ENCODE data around the gene PAX3.

Gene PAX3

GRCh38 chr2:222318712-222319585 lies 20.2 kb upstream of the PAX3 start:
- peak; percentile 39 for TF ChIP-seq CTCF (IDR thresholded peaks at IDR 0.05; ENCODE audit: low read depth, low read length, missing control alignments)
- no peak for DNase-seq (ENCODE audit: low read depth)
- H3K4me3 ChIP-seq (ENCODE audit: low read depth, low read length) = peak overlapping the region; percentile 51
- in situ Hi-C loops (cut with HindIII; ENCODE audit: low sequenced_read_pairs) = loop anchor here (25.0 kb wide), 2 partner anchors 282 to 293 kb away; no protein-coding TSS in a partner anchor

- H3K4me3 ChIP-seq (ENCODE audit: low read depth, low read length) = peak overlapping the region; percentile 51
- in situ Hi-C loops (cut with HindIII; ENCODE audit: low sequenced_read_pairs) = loop anchor here (25.0 kb wide), 2 partner anchors 281 to 294 kb away; no protein-coding TSS in a partner anchor
- peak; percentile 78 for DNase-seq (ENCODE audit: low read depth)
- TF ChIP-seq CTCF (IDR thresholded peaks at IDR 0.05; ENCODE audit: low read depth, low read length, missing control alignments) = peak; percentile 58
These were observed 19.4 kb upstream of the PAX3 start for GRCh38 chr2:222318026-222318711.

- in situ Hi-C loops (cut with HindIII; ENCODE audit: low sequenced_read_pairs) = loop anchor here (25.0 kb wide), 2 partner anchors 278 to 297 kb away; no protein-coding TSS in a partner anchor
- peak; percentile 25 for TF ChIP-seq CTCF (IDR thresholded peaks at IDR 0.05; ENCODE audit: low read depth, low read length, missing control alignments)
- H3K4me3 ChIP-seq (ENCODE audit: low read depth, low read length) = no peak overlapping the region
- DNase-seq (ENCODE audit: low read depth) = no peak
These were observed 16.8 kb upstream of the PAX3 start for GRCh38 chr2:222315443-222316121.

GRCh38 chr2:222313816-222314215 lies 15.0 kb upstream of the PAX3 start:
- DNase-seq (ENCODE audit: low read depth) = no peak
- TF ChIP-seq CTCF (IDR thresholded peaks at IDR 0.05; ENCODE audit: low read depth, low read length, missing control alignments) = no peak
- no peak overlapping the region for H3K4me3 ChIP-seq (ENCODE audit: low read depth, low read length)
- in situ Hi-C loops (cut with HindIII; ENCODE audit: low sequenced_read_pairs) = loop anchor here (25.0 kb wide), 2 partner anchors 277 to 298 kb away; no protein-coding TSS in a partner anchor

GRCh38 chr2:222311978-222312738 lies 13.4 kb upstream of the PAX3 start:
- no peak for DNase-seq (ENCODE audit: low read depth)
- in situ Hi-C loops (cut with HindIII; ENCODE audit: low sequenced_read_pairs) = loop anchor here (25.0 kb wide), 2 partner anchors 275 to 300 kb away; no protein-coding TSS in a partner anchor
- no peak for TF ChIP-seq CTCF (IDR thresholded peaks at IDR 0.05; ENCODE audit: low read depth, low read length, missing control alignments)
- no peak overlapping the region for H3K4me3 ChIP-seq (ENCODE audit: low read depth, low read length)

Measured in astrocyte of the cerebellum (primary cell).